CD4-positive, alpha-beta T cell treated with Interleukin-15 for 4 hours (primary cell): ENCODE results near the gene CACUL1.

Source experiments
- DNase-seq: peaks from one replicate; pipeline ENCODE4 v3.0.0-alpha.2; 2020; ENCODE audit warnings: low spot score

Gene CACUL1

DNA sequence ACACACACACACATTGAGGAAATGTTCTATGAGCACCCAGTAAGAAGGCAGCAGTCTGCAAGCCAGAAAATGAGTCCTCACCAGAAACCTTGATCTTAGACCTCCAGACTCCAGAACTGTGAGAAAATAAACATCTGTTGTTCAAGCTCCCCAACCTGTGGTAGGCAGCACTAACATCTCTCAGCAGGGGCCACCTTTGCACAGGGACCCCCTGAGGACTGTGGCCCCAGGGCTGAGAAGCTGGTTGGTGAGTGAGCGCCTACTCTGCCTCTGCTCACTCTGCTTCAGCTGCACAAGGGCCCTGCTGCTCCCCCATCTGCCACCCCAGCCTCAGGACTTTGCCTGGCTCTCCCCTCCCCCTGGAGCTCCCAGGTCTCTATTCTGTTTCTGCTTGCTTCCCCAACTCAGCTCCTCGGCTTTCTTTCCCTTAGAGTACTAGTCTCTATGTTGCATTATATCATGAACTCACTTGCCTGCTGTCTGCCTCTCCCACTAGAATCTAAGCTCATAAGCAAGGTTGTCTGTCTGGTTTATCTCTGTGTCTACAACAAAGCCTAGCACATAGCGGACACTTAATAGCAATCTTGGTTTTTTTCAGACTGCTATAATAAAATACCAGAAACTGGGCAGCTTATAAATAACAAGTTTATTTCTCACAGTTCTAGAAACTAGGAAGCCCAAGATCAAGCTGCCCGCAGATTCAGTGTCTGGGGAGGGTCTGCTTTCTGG lies 118.9 kb downstream of the CACUL1 start:
- DNase-seq, result no peak

DNA sequence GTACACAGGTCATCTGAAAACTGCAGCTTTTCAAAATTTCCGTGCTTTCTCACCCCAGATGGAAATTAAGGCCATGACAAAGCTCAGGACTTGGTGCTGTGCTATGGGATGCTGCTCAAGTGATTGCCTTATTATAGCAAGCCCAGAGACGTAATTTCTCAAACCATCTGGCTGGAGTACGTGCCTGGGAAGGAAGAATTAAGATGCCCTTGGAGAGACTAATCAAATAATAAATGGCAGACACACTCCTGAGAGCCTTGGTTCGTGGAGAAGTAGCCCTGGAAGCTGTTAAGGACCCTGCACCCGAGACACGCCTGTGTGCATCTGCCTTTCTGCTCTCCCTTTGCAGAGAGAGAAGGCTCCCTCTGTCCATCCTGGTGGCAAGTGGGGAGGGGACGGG lies 121.0 kb downstream of the CACUL1 start:
- DNase-seq, result no peak

DNA sequence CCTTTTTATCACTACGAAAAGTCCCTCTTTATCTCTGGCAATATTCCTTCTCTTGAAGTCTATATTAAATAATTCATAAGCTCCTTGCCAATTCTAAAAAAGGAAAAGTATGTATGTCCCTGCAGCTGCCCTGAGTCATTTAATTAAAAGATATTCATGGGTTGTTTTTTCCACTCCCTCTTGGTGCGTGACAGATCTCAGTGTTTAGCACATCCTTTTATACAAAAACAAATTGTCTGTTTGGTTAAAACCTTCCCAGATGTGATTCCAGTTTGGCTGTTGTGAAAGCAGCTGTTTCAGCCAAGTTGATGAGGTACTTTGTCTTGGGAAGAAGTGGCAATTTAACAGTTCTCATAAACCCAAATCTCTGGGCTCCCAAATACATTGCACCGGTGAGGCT lies 125.6 kb downstream of the CACUL1 start:
- DNase-seq, result no peak

DNA sequence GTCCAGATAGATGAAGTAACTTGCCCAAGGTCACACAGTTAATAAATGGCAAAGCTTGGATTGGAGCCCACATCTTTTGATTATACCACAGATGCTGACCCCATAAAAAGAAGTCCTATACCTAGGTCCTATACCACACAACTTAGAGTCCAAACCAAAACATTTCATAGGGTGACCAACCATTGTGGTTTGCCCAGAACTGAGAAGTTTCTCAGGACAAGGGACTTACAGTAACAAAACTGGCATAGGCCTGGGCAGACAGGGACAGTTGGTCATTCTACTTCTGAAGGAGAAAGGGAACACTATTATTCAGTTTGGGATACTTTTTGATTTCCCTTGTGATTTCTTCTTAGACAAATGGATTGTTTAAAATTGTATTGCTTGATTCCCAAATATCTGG lies 126.4 kb downstream of the CACUL1 start:
- DNase-seq, result no peak

DNA sequence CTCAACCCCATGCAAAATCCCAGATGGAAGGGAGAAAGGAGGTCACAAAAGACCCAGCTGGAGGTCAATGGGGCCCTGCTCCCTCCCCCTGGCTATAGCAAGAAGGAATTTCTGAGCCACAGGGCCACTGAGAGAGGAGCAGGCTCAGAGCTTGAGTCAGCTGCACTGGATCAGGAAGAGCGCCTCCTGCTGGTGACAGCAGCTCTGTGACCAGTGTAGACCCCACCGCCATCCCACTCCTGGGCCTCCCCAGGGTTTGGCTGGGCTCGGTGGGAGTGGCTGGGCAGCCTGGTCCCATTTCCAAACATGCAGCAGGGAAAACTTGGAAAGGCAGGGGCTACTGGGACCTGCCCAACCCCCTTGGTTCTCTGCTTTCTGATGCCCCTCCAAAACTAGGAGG lies 127.8 kb downstream of the CACUL1 start:
- DNase-seq, result no peak
